Measurements from ENCODE around the gene DNAH17.

Gene DNAH17

DNA sequence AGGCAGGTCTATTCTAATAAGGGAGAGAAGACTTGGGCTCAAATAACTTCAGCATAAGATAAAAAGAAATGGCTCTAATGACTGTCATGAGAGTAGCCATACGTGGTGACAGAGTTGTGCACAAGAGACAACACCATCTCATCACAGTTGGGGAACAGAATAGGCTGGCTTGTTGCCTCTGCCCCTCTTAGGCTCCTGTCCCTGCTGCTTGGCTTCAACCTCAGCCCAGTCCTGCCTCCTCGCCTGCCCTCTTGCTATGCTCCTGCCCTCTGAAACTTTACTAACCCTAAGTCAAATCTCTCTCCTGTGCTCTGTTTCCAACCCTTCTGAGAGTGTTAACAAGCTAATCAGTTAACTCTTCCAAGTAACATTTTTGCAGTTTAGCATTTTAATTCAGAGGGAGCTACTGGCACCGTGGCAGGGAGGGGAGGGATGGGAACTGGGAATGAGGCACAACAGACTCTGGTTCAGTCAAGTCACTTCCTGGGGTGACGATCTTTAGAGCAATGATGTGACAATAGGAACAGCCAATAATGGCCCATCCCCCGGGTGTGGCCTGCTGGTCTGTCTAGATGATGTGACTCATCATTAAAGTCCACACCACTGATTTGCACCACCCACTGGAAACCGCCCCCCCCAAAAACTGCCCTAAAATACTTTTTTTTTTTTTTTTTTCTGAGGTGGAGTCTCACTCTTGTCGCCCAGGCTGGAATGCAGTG lies 35.5 kb downstream of the DNAH17 start:
- DNase-seq: peak in 1 of 2 donors; percentile 71

DNA sequence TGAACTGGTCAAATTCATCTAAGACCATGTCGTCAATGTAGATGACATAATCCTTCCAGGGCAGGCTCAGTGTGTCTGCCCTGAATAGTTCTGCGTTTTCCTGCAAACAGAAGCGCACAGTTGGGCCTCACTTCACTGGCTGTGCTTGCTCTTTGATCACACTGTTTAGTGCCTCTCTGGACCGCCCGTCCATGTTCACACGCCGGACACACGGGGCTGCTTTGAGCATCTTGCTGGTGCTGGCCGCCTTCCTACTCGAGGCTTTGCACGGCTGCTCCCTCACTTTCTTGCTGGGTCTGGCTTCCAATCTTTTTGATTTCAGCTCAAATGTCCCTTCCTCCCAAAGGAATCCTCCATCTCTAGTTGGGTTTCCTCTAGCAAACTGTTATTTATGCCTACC lies 37.4 kb downstream of the DNAH17 start:
- DNase-seq: no peak

DNA sequence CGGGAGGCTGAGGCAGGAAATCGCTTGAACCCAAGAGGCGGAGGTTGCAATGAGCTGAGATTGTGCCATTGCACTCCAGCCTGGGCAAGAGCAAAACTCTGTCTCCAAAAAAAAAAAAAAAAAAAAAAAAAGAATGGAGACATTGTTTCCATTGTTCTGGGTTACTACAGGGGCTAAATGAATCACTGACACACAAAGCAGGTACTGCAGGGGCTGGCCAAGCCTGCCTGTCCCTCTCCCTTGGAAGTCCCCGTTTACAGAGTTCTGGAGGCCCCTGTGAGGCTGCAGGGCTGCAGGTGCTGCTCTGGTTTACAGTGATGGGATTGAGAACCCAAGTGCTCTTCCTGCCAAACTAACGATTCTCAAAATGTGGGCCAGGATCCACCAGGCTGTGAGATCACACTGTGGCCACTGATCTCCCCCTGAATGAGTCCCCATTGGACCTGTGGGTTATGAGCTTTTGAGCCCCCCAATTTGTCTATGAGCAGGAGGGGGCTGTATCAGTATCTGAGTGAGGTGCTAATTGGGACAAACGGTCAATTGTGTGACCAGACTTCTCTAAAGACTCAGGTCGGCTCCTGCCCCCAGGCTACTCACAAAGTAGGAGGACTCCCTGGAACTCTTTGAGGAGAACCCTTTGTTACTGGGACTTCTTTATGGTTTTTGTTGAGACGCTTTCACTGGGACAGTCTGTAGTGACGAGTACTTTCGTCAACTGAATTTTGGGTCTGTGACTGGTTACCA lies 39.0 kb downstream of the DNAH17 start:
- no peak for DNase-seq

DNA sequence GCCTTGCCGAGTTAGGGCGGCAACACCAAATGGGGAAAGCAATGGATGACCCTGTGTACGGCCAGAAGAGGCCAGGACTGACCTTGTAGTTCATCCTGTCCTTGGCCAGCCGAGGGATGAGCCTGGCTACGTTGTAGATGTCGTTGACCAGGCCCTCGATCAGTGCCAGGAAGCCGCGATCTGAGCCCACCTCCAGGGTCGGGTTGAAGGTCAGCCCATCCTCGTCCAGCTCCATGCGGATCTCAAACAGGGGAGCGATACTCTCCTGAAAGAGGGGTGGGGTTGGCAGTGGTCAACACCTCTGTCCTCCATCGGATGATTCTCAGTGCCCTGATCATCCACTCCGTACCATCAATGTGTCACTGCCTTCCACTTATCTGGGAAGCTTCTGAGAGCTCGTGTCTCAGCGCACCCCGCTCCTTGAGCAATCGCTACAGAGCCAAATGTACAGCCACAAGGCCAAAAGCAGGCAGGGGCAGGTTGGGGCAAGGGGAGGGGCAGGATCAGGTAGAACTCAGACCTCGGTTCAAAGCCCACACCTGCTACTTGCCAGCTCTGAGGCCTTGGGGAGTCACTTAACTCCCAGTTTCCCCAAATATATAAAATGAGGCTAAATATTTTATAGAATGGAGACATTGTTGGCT lies 39.9 kb downstream of the DNAH17 start:
- no peak for DNase-seq

DNA sequence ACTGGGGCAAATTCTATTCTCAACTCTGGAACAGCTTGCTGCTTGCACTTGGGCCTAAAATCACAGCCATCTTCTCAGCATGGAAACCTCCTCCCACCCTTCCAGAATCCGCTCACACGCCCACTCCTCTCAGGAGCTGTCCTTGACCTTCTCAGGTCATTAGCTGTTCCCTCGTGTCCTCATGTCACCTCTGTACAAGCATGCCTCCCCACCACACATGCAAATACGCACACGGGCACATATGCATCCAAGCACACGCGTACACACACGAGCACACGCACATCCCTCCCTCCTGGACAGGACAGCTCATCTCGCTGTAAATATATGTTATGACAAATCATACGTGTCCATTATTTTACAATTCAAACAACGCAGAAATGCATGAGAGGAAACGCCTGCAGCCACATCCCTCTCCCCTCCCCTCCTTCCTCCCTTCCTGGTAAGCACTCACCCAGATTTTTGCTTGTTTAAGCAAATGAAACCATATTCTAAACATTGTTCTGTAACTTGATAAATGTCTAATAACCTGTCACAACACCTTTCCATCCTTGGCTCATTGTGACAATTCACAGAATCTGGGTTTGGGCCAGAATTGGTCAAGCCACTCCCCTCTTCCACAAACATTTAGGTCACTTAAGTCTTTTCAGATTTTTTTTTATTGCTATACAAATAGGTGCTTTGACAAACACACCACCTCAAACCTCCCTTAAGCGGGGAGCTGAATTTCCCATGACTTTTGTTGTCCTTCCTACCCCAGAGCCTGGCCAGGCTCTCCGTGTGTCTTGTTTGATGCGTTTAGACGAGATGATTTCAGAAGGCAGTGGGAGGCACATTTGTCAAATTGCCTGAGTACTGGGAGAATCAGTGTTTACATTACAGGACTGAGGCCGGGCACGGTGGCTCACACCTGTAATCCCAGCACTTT lies 41.7 kb downstream of the DNAH17 start:
- DNase-seq: peak in 1 of 2 donors; percentile 33

DNA sequence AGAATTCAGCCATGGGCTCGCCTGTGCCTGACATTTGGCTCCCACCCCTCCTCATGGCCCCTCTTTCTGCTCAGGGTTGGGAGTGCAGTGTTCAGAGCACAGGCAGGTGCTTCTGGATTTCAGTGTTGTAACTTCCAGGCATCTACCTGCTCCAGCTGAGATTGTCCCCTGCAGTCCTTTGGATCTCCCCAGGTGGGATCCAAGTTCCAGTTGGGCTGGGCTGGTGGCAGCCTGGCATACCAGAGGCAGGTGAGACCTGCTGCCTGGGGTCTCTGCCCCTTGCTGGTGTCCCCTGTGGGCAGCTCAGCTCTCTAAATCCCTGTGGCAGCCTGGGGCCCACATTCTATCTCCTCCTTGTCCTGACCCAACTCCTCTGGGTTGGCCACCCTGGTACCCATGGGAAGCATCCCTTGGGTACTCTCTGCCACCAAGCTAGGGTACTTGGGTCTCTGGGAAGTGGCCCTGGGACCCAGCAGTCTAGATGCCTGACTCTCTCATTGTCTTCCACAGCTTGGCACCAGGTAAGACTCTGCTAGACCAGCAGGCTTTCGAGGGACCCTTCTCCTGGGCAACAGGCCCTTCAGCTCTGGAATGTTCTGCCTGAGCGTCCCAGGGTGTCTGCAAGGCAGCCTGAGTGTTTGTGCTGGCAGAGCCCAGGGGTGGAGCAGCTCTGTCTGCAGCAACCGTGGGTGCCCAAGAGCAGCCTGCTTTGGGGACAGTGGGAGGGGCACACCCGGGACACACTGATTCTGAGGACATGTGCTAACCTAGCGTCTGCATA lies 42.5 kb downstream of the DNAH17 start:
- DNase-seq: peak in 1 of 2 donors; percentile 8

DNA sequence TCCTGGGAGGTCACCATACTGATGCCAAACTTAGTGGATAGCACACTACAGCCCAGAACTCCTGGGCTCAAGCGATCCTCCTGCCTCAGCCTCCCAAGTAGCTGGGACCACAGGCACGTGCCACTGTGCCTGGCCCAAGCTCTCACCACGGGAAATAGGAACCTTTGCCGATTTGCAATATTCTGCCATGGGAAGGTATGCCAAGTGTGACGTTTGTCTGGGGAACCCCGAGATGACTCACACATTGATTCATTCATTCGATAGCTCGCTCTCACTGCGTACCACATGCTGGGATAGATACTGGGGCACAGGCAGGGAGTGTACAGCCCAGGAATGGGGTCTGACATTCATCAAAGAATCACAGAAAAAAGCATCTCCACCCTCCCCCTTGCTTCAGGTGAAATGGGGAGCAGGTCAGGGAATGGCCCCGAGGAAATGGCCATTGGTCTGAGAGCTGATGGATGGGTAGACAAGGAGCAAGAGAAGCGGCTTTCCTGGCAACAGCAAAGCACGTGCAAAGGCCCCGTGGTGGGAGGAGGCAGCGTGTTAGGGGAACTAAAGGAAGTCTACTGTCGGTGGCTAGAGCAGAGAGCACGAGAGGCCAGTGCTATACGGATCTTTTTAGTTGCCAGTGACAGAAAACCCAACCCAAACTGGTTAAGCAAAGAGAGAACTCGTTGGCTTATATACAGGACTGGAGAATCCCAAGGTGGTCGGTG lies 44.1 kb downstream of the DNAH17 start:
- peak in 1 of 2 donors; percentile 9 for DNase-seq

DNA sequence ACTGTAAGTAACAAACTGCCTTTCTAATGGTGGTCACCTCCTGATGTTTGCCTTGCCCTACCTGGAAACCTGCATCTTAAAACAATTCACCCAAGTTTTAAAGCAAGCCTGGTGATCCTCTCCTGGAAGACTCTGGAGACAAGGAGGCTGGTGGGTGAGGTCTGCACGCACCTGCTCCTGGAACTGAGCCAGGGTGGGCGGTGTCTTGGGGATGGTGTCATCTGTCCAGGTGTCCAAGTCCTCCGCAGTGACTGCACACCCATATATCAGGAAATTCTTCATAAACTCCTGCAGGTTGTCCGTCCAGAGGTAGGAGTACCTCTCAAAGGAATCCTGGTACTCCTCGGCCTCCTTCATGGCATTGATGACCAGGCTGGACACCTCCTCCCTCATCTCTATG lies 44.9 kb downstream of the DNAH17 start:
- no peak for DNase-seq

DNA sequence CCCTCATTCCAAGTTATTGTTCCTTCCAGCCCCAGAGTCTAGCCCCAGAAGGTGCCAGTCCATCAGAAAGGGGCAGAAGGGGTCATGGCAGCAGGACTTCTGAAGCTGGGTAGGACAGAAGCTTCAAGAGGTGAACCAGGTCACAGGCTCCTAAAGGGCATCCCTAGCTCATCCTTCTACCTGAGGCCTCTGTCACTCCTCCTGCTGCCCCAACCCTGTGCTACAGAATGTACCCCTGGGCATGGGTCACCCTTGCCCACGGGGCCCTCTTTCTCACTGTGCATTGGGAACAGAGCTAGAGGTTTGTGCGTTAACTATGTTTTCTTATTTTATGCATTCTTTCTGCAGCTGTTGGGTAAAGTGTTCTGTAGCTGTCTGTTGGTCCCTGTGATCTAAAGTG lies 46.5 kb downstream of the DNAH17 start:
- DNase-seq: no peak

DNA sequence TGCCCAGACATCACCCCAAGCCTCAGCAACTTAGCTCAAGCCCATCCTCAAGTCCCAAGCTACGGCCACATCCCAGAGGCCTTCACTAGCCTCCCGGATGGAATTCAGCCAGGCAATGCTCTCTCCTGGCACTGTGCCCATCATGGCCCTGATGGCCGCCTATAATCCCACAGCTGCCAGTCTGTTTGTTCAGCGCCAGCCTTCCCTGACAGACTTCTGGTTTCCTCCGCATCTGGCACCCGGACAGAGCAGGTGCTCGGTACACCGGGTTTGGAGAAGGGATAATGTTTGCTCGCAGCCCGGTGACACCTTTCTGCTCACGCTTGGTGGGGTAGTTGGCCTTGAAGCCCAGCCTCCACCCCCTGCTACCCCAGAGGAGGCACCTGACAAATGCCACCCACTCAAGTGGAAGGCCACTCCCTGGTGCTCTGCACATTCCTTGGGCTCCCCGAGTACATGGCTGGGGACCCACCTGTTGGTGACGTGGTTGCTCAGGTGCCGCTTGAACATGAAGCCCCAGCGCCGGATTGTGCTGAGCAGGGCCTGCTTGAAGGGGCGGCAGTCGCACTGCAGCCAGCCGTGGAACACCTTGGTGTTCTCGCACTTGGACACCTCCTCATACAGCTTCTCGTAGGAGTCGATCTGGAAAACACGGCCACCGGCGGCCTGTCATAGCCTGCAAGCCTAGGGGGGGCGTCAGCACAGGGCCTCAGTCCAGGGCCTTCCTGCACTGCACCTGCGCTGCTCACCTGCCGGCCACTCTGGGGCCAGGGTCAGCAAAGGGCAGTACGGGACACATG lies 47.1 kb downstream of the DNAH17 start:
- DNase-seq: no peak

DNA sequence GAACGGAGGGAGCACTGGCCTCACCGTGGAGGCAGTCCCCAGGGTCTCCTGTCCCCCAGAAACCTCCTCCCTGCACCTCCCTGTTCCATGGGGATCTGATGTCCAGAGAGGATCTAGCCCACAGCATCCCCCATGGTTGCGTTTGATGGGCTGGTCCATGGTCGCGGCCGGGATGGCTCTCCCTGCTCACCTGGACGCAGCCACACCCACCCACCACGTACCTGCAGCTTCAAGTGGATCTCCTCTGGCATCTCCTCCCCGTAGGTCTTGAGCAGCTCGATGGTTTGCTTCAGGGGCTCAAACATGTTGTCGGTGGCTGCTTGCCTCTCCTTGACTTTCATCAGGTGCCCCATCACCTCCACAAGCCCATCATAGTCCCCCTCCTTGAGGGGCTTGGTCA lies 47.9 kb downstream of the DNAH17 start:
- no peak for DNase-seq

DNA sequence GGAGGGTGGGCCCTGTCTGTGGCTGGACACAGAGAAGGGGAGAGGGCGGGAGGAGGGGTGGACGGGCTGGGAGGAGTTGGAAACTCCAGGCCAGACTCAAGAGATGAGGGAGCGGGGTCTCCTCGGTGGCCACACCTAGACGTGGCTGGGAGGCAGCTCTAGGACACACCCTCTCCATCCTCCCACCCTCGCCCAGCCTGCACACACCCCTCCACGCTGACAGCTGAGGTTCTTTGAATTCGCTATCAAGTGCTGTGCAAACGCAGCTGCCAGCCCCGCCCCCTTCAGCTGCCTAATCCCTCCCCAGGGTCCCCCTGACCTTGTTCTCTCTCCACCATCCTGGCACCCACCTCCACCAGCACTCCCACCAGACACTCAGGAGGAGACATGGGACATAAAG lies 48.7 kb downstream of the DNAH17 start:
- no peak for DNase-seq

DNA sequence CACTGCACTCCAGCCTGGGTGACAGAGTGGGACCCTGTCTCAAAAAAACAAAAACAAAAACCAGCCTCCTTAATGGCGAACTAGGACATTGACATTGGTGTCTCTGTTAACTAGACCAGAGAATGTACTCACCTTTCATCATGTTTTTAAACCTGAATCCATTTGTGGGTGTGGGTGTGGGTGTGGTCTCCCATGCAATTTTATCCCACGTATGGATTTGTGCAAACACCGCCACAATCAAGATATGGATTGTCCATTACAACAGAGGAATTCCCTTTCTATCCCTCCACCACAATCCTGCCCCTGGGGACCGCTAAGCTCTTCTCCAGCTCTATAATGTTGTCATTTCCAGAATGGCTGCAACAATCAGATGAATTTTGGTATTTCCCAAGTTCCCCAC lies 49.9 kb downstream of the DNAH17 start:
- no peak for DNase-seq

DNA sequence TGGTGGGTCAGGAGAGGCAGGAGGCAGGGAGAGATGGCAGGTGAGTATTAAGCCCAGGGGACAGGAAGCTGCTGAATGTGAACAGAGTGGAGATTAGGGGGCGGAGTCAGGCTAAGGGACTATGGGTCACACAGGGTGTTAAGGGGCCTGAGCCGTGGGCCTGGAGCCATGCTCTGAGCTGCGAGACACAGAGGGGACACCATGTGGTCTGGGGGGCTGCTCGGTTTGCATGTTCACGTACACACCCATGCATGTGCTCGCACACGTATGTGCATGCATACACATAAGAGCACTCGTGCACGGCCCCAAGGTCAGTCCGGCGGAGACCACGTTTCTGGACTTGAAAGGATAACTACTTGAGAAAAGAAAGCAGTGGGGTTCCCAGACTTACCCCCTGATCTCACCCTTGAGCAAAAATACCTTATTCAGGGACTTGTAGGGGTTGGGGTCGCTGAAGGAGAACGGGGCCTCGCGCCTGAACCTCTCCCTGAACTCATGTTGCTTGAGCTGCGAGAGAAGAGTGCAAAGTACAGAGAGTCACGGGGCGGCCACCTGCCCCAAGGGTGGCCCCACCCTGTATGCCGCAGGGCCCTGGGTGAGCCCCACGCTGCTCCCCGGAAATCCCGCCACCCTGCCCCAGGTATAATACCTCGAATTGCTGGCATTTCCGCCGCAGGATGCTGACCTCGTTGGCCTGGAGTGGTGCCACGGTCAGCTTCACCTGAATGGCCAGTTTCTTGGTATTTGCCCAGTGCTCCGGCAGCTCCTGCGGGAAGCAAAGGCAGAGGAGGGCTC lies 50.8 kb downstream of the DNAH17 start:
- no peak for DNase-seq

DNA sequence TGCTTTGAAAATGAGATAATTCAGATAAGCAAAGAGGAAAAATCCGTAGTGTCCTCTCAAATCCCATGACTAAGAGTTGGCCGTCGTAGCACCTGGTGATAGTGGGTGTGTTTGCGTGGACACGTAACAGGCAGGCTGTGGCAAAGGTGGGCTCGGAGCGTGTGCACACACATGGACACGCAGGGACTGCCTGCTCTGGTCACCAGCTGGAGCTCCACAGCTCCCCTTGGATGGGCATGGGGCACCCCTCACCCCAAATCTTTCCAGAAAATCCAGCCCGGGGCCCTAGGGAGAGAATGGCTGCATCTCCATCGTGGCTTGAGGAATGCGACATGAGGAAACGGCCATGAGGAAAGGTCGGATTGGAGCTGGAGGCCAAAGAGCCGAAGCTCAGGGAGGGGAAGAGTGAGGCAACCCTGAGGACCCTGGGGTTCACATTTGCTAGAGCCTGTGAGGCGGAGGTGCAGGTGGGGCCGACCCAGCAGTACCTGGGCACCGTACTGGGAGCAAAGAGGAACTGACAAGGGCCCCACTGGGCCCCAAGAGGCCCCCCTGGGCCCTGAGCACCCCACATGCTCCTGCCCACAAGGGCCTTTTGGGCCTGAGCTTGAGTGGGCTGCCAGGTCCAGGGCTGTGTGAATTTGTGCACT lies 51.6 kb downstream of the DNAH17 start:
- no peak for DNase-seq

DNA sequence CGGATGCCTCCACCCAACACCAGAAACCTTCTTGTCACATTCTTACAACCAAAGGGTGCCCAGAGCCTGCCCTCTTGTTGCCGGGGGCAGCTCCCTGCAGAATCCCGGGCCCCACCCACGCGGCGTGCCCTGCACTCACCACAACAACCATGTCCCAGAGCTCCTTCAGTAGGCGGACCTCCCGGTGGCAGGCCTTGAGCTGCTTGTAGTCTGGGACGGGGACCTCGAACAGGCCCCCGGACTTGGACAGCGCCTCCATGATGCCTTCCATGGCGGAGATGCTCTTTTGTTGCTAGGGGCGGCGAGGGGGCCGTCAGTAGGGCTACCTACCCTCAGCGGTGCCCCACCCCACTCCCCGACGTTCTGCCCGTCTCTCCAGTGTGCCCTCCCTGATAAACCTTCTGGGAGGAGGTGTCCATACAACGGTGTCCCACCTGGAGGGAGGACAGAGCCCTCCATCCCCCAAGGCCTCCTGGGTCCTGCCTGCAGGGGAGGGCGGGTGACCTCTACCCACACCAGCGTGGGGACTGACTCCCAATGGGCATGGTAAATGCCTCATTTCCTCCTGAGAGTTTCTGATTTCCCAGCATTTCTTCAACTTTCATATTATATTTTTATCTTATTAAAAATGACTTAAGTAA lies 52.2 kb downstream of the DNAH17 start:
- DNase-seq: no peak

DNA sequence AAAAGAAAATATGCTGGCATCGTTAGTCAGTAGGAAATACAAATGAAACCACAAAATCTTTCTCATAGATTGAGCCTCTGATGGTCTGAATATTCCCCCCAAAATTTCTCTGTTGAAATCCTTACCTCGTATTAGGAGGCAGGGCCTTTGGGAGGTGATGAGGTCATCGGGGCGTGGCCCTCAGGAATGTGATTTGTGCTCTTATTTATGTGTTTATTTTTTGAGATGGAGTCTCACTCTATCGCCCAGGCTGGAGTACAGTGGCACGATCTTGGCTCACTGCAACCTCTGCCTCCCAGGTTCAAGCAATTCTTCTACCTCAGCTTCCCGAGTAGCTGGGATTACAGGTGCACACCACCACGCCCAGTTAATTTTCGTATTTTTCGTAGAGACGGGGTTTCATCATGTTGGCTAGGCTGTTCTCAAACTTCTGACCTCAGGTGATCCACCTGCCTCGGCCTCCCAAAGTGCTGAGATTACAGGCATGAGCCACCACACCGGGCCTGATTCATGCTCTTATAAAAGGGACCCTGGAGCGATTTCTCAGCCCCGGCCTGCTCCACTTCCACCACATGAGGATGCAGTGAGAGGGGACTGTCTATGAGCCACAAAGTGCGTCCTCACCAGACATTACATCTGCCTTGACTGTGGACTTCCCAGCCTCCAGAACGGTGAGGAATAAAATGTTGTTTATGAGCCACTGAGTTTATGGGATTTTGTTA lies 53.1 kb downstream of the DNAH17 start:
- no peak for DNase-seq

Data from CD4-positive, alpha-beta T cell treated with Interferon alpha-2 for 1 hour (primary cell).